Panc1 (cell line): ENCODE measurements around the gene CCT8. TPM values are rescaled to one million over a fixed set of nuclear protein-coding genes. Genes with fewer than 3 reads are reported as not detected.

ENCODE experiments used
- ATAC-seq: fragments of 200-7000 bp; cut with Tn5 transposase; 2 replicates; pipeline ENCODE4 v1.9.1; 2020; ENCODE audit warnings: mild to moderate bottlenecking, moderate library complexity
- BruUV-seq: library from RNA; stranded (reverse); fragments of 400-500 nt; replicated peaks from 2 replicates; lab custom pipeline; 2021; lab: Mats Ljungman, UMichigan
- CTCF ChIA-PET: fragments of 300-600 bp; sonication (Branson Sonifier 250); formaldehyde crosslinking; loops from one replicate; lab custom pipeline; 2022; ENCODE audit warnings: antibody characterized with exemption; lab: Charles Lee
- POLR2A ChIA-PET: fragments of 300-600 bp; sonication (Branson Sonifier 250); formaldehyde crosslinking; loops from one replicate; lab custom pipeline; 2022; ENCODE audit warnings: antibody characterized with exemption; lab: Charles Lee
- DNase-seq: peaks from one replicate; pipeline ENCODE4 v3.0.0-alpha.2; 2010; ENCODE audit warnings: low read depth, low spot score
- H3K27ac ChIP-seq: 2 replicates; pipeline ENCODE4 v1.5.1; 2011; ENCODE audit warnings: mild to moderate bottlenecking, low read length, inconsistent platforms
- H3K27me3 ChIP-seq: fragments of 200-500 bp; sonication (Bioruptor generic); 2 replicates; pipeline ENCODE4 v1.6.0; 2014; ENCODE audit warnings: low read length, inconsistent platforms; ENCODE audit not compliant: control insufficient read depth, insufficient read depth
- H3K36me3 ChIP-seq: fragments of 200-500 bp; sonication (Bioruptor generic); 2 replicates; pipeline ENCODE4 v1.5.1; 2014; ENCODE audit warnings: inconsistent platforms, mild to moderate bottlenecking, low read length, moderate library complexity; ENCODE audit not compliant: control insufficient read depth, insufficient read depth
- H3K4me1 ChIP-seq: 2 replicates; pipeline ENCODE4 v1.5.1; 2011; ENCODE audit warnings: inconsistent platforms, mild to moderate bottlenecking, low read length, moderate library complexity; ENCODE audit not compliant: control insufficient read depth, insufficient read depth
- H3K4me3 ChIP-seq, 2 experiments: 2 replicates each; pipeline ENCODE4 v1.5.1; 2011 to 2012; ENCODE audit warnings: low read depth in 2 of 2, low read length in 2 of 2, mild to moderate bottlenecking in 2 of 2, inconsistent platforms in 1 of 2, moderate library complexity in 1 of 2
- H3K9me3 ChIP-seq: fragments of 200-500 bp; sonication (Bioruptor generic); 2 replicates; pipeline ENCODE4 v1.5.1; 2014; ENCODE audit warnings: low read depth, mild to moderate bottlenecking, inconsistent platforms, low read length, moderate library complexity; ENCODE audit not compliant: control insufficient read depth, insufficient read depth
- POLR2AphosphoS5 ChIP-seq: IDR thresholded peaks from 2 replicates; pipeline ENCODE4 v1.6.1; 2012; ENCODE audit warnings: mild to moderate bottlenecking, low read depth, low read length, moderate library complexity
- SIN3A ChIP-seq: IDR thresholded peaks from 2 replicates; pipeline ENCODE4 v1.6.1; 2012; ENCODE audit warnings: low read depth, mild to moderate bottlenecking, low read length, moderate library complexity, borderline replicate concordance; ENCODE audit not compliant: insufficient read depth
- TCF7L2 ChIP-seq: IDR thresholded peaks from 2 replicates; pipeline ENCODE4 v1.6.1; 2011; ENCODE audit warnings: mild to moderate bottlenecking, low read depth, low read length, inconsistent platforms
- in situ Hi-C: cut with HindIII; loops from 2 replicates; pipeline ENCODE4 v1.10.0; 2016; ENCODE audit warnings: low sequenced_read_pairs, low pct_unique_long_range_greater_than_20kb
- intact Hi-C: fragments of 100-400 bp; cut with micrococcal nuclease; formaldehyde crosslinking; loops from one replicate; pipeline ENCODE4 v1.10.0; 2022; ENCODE audit not compliant: unreplicated experiment
- total RNA-seq: library from RNA; stranded (reverse); gene quantifications from one replicate; pipeline ENCODE4 v1.2.1, GENCODE V29; 2021; ENCODE audit not compliant: unreplicated experiment
- TF ChIP-seq, protein P1 (sequence below): fragments of 450-650 bp; IDR thresholded peaks from 2 replicates; pipeline ENCODE4 v1.5.1; 2017; ENCODE audit warnings: mild to moderate bottlenecking
- TF ChIP-seq, protein P2 (sequence below), 2 experiments: IDR thresholded peaks; 2 replicates each; pipeline ENCODE4 v1.6.1; 2011 to 2012; ENCODE audit warnings: low read depth in 2 of 2, control low read depth in 1 of 2, low read length in 1 of 2, mild to moderate bottlenecking in 1 of 2, moderate library complexity in 1 of 2; ENCODE audit not compliant: insufficient read depth in 1 of 2

Gene CCT8
- total RNA-seq, 1 experiment from 2014 or later, result 160 TPM

DNA sequence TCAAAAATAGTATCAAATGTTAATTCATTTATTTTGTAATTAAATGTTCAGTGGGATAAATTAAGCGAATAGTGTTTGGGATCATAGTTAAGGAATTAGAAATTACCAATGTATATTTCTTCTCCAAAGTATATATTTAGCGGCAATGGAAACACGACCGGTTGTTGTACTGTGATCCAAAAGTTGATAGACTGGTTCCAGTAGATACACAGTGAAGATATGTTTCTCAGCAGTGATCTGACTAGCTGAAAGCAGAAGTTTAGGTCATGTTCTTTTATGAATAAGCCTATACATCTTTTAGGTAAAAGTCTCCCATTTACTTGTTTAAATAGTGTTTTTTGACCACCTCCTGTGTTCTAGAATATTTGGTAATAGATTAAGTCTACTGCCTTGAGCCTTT is 40.1 kb downstream of the CCT8 start:
- peaks cover 20% of the 10 kb centered on the region for H3K36me3 ChIP-seq
- ChIA-PET CTCF (no interaction called here), POLR2A (no interaction called here)

DNA sequence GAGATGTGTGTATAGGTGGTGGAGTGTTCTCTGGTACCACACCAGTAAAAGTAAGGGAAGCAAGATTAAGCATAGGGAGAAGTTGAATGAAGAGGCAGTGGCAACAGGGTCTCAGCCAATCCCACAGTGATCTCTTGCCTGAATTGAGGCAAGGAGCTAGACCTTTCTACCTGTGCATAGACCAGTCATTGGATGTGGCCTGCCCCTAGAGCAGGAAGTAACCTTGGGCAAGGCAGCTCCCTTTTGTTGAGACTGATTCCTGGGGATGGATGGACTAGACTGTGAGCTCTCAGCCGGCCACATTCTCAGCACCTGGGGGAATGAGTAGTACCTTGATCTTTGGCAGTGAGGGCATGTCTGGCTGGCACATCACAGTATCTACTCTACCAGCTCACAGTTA is 42.5 kb downstream of the CCT8 start:
- CTCF ChIA-PET, result no interaction called here
- intact Hi-C loops, result no loop called here

More for the DNA sequence above, 40.1 kb downstream of the CCT8 start:
- no peaks in the 10 kb centered on the region for H3K4me1 ChIP-seq
- no TSS peak for BruUV-seq
- H3K9me3 ChIP-seq, result no peaks in the 10 kb centered on the region
- H3K27ac ChIP-seq, result no peak overlapping the region
- ATAC-seq, result no peak
- H3K4me3 ChIP-seq, result no peak overlapping the region
- DNase-seq, result no peak
- TF ChIP-seq, protein P1, sequence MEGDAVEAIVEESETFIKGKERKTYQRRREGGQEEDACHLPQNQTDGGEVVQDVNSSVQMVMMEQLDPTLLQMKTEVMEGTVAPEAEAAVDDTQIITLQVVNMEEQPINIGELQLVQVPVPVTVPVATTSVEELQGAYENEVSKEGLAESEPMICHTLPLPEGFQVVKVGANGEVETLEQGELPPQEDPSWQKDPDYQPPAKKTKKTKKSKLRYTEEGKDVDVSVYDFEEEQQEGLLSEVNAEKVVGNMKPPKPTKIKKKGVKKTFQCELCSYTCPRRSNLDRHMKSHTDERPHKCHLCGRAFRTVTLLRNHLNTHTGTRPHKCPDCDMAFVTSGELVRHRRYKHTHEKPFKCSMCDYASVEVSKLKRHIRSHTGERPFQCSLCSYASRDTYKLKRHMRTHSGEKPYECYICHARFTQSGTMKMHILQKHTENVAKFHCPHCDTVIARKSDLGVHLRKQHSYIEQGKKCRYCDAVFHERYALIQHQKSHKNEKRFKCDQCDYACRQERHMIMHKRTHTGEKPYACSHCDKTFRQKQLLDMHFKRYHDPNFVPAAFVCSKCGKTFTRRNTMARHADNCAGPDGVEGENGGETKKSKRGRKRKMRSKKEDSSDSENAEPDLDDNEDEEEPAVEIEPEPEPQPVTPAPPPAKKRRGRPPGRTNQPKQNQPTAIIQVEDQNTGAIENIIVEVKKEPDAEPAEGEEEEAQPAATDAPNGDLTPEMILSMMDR, result no peak
- no peak for TF ChIP-seq SIN3A
- TF ChIP-seq, protein P2, sequence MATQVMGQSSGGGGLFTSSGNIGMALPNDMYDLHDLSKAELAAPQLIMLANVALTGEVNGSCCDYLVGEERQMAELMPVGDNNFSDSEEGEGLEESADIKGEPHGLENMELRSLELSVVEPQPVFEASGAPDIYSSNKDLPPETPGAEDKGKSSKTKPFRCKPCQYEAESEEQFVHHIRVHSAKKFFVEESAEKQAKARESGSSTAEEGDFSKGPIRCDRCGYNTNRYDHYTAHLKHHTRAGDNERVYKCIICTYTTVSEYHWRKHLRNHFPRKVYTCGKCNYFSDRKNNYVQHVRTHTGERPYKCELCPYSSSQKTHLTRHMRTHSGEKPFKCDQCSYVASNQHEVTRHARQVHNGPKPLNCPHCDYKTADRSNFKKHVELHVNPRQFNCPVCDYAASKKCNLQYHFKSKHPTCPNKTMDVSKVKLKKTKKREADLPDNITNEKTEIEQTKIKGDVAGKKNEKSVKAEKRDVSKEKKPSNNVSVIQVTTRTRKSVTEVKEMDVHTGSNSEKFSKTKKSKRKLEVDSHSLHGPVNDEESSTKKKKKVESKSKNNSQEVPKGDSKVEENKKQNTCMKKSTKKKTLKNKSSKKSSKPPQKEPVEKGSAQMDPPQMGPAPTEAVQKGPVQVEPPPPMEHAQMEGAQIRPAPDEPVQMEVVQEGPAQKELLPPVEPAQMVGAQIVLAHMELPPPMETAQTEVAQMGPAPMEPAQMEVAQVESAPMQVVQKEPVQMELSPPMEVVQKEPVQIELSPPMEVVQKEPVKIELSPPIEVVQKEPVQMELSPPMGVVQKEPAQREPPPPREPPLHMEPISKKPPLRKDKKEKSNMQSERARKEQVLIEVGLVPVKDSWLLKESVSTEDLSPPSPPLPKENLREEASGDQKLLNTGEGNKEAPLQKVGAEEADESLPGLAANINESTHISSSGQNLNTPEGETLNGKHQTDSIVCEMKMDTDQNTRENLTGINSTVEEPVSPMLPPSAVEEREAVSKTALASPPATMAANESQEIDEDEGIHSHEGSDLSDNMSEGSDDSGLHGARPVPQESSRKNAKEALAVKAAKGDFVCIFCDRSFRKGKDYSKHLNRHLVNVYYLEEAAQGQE (IDR thresholded peaks at IDR 0.05; ENCODE audit: insufficient read depth in 1 of 2, low read depth in 2 of 2, low read length in 1 of 2), result no peak
- TF ChIP-seq POLR2AphosphoS5, result no peak
- no peak for TF ChIP-seq TCF7L2
- intact Hi-C loops, result no loop called here
- in situ Hi-C loops, result no loop called here
- H3K27me3 ChIP-seq, result no peaks in the 10 kb centered on the region

More for the DNA sequence above, 42.5 kb downstream of the CCT8 start:
- TF ChIP-seq, protein P2 (IDR thresholded peaks at IDR 0.05; ENCODE audit: insufficient read depth in 1 of 2, low read depth in 2 of 2, low read length in 1 of 2), result no peak
- TF ChIP-seq SIN3A (no peak), POLR2AphosphoS5 (no peak), TCF7L2 (no peak)
- TF ChIP-seq, protein P1, result no peak
- Histone ChIP-seq H3K27ac (no peak overlapping the region), H3K9me3 (no peaks in the 10 kb centered on the region), H3K4me1 (no peaks in the 10 kb centered on the region), H3K4me3 (no peak overlapping the region), H3K36me3 (peaks cover 5% of the 10 kb centered on the region; the same call in 1 of the 2 replicates), H3K27me3 (no peaks in the 10 kb centered on the region)
- ATAC-seq (no peak), DNase-seq (no peak)
- POLR2A ChIA-PET, result no interaction called here
- in situ Hi-C loops, result no loop called here
- no TSS peak for BruUV-seq
